ENCODE measurements around the gene GALNT14.

DNA sequence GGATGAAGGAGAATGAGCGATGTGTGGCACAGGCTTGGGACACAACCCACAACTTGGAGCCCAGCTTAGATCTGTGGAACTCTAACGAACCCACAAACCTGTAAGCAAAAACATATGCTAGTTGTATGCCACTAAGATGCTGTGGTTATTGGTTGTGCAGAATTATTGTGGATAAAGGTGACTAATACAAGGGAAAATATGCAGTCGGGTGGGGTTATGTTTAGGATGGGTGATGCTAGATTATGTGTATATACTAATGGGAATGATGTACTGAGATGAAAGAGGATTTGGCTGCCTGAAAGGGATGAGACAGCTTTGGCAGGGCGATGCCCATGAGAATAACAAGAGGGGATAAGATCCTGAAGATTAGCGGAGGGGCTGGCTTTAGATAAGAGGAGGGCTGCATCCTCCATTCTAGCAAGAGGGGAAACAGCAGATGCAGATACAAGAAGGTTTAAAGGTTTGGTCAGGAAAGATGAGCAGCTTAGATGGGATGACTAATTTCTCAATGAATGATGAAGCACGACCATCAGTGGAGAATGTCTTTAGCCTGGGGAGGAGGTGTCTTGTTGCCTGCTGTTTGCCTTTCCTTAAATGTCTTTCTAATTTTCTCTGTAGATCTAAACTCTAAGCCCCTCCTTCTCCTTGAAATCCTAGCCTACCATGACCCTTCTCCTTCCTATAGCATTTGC, 49.6 kb downstream of the GALNT14 start:
- TF ChIP-seq POLR2A (IDR thresholded peaks at IDR 0.05) (no peak), EP300 (IDR thresholded peaks at IDR 0.05) (no peak)
- TF ChIP-seq, protein P1, sequence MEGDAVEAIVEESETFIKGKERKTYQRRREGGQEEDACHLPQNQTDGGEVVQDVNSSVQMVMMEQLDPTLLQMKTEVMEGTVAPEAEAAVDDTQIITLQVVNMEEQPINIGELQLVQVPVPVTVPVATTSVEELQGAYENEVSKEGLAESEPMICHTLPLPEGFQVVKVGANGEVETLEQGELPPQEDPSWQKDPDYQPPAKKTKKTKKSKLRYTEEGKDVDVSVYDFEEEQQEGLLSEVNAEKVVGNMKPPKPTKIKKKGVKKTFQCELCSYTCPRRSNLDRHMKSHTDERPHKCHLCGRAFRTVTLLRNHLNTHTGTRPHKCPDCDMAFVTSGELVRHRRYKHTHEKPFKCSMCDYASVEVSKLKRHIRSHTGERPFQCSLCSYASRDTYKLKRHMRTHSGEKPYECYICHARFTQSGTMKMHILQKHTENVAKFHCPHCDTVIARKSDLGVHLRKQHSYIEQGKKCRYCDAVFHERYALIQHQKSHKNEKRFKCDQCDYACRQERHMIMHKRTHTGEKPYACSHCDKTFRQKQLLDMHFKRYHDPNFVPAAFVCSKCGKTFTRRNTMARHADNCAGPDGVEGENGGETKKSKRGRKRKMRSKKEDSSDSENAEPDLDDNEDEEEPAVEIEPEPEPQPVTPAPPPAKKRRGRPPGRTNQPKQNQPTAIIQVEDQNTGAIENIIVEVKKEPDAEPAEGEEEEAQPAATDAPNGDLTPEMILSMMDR (IDR thresholded peaks at IDR 0.05) = no peak

All from ovary (tissue), 3 donors.